H1 (cell line): ENCODE results near the gene VPS11. TPM values are rescaled to one million over a fixed set of nuclear protein-coding genes. Genes with fewer than 3 reads are reported as not detected.

Source experiments
- CTCF ChIA-PET: fragments of 300-600 bp; sonication (Branson Sonifier 250); formaldehyde crosslinking; loops from one replicate; lab custom pipeline; 2021; ENCODE audit not compliant: partially characterized antibody; lab: Charles Lee
- POLR2A ChIA-PET: fragments of 300-600 bp; sonication (Branson Sonifier 250); formaldehyde crosslinking; loops from one replicate; lab custom pipeline; 2021; ENCODE audit warnings: inconsistent platforms; ENCODE audit not compliant: partially characterized antibody; lab: Charles Lee
- DNase-seq, 2 experiments: peaks; one replicate each; pipeline versions ENCODE4 v3.0.0 to v3.0.0-alpha.2; 2010 to 2022; ENCODE audit warnings: low spot score in 2 of 2, low read depth in 1 of 2, mixed read lengths in 1 of 2
- FAIRE-seq: peaks from 2 replicates; lab custom pipeline; 2011; peaks lifted over from hg19 to GRCh38; lab: Jason Lieb, UNC
- H2AFZ ChIP-seq: 2 replicates; pipeline ENCODE4 v1.8.1; 2012; ENCODE audit warnings: low read length, inconsistent platforms
- H2AK5ac ChIP-seq: 2 replicates; pipeline ENCODE4 v1.6.1; 2013; ENCODE audit warnings: low read depth, low read length
- H2BK120ac ChIP-seq: replicated peaks from 2 replicates; pipeline ENCODE3; 2013; ENCODE audit warnings: low read depth, low read length, inconsistent platforms
- H2BK12ac ChIP-seq: 2 replicates; pipeline ENCODE4 v1.6.1; 2013; ENCODE audit warnings: low read depth, low read length
- H2BK15ac ChIP-seq: 2 replicates; pipeline ENCODE4 v1.6.1; 2013; ENCODE audit warnings: low read length
- H2BK20ac ChIP-seq: 2 replicates; pipeline ENCODE4 v1.6.1; 2013; ENCODE audit warnings: low read length
- H2BK5ac ChIP-seq: 2 replicates; pipeline ENCODE4 v1.6.1; 2013; ENCODE audit warnings: low read depth, low read length
- H3K14ac ChIP-seq: 2 replicates; pipeline ENCODE4 v1.6.1; 2013; ENCODE audit warnings: inconsistent platforms; ENCODE audit not compliant: insufficient read length
- H3K18ac ChIP-seq: 2 replicates; pipeline ENCODE4 v1.6.1; 2013; ENCODE audit warnings: low read length; ENCODE audit errors: extremely low read depth
- H3K23ac ChIP-seq: 2 replicates; pipeline ENCODE4 v1.6.1; 2013; ENCODE audit warnings: inconsistent platforms; ENCODE audit not compliant: insufficient read length
- H3K23me2 ChIP-seq: 2 replicates; pipeline ENCODE4 v1.6.1; 2013; ENCODE audit warnings: low read depth, low read length
- H3K27ac ChIP-seq: 2 replicates; pipeline ENCODE4 v1.6.1; 2011; ENCODE audit warnings: low read depth, low read length, inconsistent platforms
- H3K27me3 ChIP-seq, 4 experiments: replicated peaks in 1 of 4; 1 replicate in 1 of 4; 2 replicates in 3 of 4; pipeline versions ENCODE4 v1.6.1 to v1.8.1; 2011 to 2013; ENCODE audit warnings: low read length in 3 of 4, mild to moderate bottlenecking in 3 of 4, inconsistent platforms in 2 of 4, mixed read lengths in 2 of 4, moderate library complexity in 1 of 4; ENCODE audit not compliant: control insufficient read depth in 3 of 4, insufficient read depth in 3 of 4; ENCODE audit errors: extremely low read depth in 1 of 4
- H3K36me3 ChIP-seq, 4 experiments: 2 replicates each; pipeline versions ENCODE4 v1.6.1 to v1.8.1; 2011 to 2013; ENCODE audit warnings: mild to moderate bottlenecking in 4 of 4, low read length in 3 of 4, moderate library complexity in 2 of 4, control low read depth in 1 of 4, inconsistent platforms in 1 of 4; ENCODE audit not compliant: insufficient read depth in 4 of 4, control insufficient read depth in 2 of 4
- H3K4ac ChIP-seq: replicated peaks from 2 replicates; pipeline ENCODE3; 2013; ENCODE audit warnings: low read length, low read depth, mixed read lengths, inconsistent platforms; ENCODE audit not compliant: insufficient read length
- H3K4me1 ChIP-seq, 4 experiments: replicated peaks in 1 of 4; 1 replicate in 1 of 4; 2 replicates in 3 of 4; pipeline versions ENCODE4 v1.6.1 to v1.8.1; 2011 to 2013; ENCODE audit warnings: low read length in 3 of 4, inconsistent platforms in 2 of 4, mixed read lengths in 1 of 4; ENCODE audit not compliant: insufficient read depth in 4 of 4, control insufficient read depth in 3 of 4
- H3K4me2 ChIP-seq, 2 experiments: 2 replicates each; pipeline versions ENCODE4 v1.6.1 to v1.8.1; 2011 to 2013; ENCODE audit warnings: low read depth in 2 of 2, low read length in 2 of 2, control low read depth in 1 of 2, inconsistent platforms in 1 of 2, mild to moderate bottlenecking in 1 of 2; ENCODE audit not compliant: insufficient read depth in 1 of 2
- H3K4me3 ChIP-seq, 4 experiments: fragments of 200-600, 300-600 bp in 1 of 4; sonication (generic), shearing (Covaris generic), sonication (Bioruptor Twin) in 1 of 4; 2 replicates each; pipeline versions ENCODE4 v1.5.1 to v1.8.1; 2011 to 2016; ENCODE audit warnings: low read length in 4 of 4, low read depth in 3 of 4, control low read depth in 2 of 4, inconsistent platforms in 2 of 4, mild to moderate bottlenecking in 2 of 4, mixed read lengths in 1 of 4, moderate library complexity in 1 of 4; ENCODE audit not compliant: insufficient read depth in 2 of 4; ENCODE audit errors: extremely low read depth in 1 of 4
- H3K56ac ChIP-seq: replicated peaks from 2 replicates; pipeline ENCODE3; 2013; ENCODE audit warnings: low read depth, mild to moderate bottlenecking, mixed read lengths, low read length, inconsistent platforms; ENCODE audit not compliant: insufficient read length
- H3K79me1 ChIP-seq: 2 replicates; pipeline ENCODE4 v1.6.1; 2013; ENCODE audit warnings: low read depth, low read length, control low read depth
- H3K79me2 ChIP-seq, 2 experiments: 2 replicates each; pipeline versions ENCODE4 v1.6.1 to v1.8.1; 2012 to 2013; ENCODE audit warnings: low read length in 2 of 2, mild to moderate bottlenecking in 2 of 2, inconsistent platforms in 1 of 2; ENCODE audit not compliant: insufficient read depth in 2 of 2, control insufficient read depth in 1 of 2
- H3K9ac ChIP-seq, 4 experiments: replicated peaks in 1 of 4; 1 replicate in 1 of 4; 2 replicates in 3 of 4; pipeline versions ENCODE4 v1.6.1 to v1.8.1; 2011 to 2013; ENCODE audit warnings: low read depth in 3 of 4, low read length in 3 of 4, control low read depth in 2 of 4, mild to moderate bottlenecking in 2 of 4, moderate library complexity in 2 of 4, inconsistent platforms in 1 of 4; ENCODE audit errors: extremely low read depth in 1 of 4
- H3K9me3 ChIP-seq, 2 experiments: 2 replicates each; pipeline versions ENCODE4 v1.6.1 to v1.8.1; 2012 to 2013; ENCODE audit warnings: mild to moderate bottlenecking in 2 of 2, moderate library complexity in 2 of 2, control low read depth in 1 of 2, inconsistent platforms in 1 of 2, low read depth in 1 of 2, low read length in 1 of 2, mixed read lengths in 1 of 2; ENCODE audit not compliant: insufficient read depth in 2 of 2
- H4K20me1 ChIP-seq, 2 experiments: replicated peaks in 1 of 2; 2 replicates each; pipeline versions ENCODE3 to v1.8.1; 2011 to 2013; ENCODE audit warnings: inconsistent platforms in 2 of 2, low read length in 2 of 2, mild to moderate bottlenecking in 1 of 2; ENCODE audit not compliant: insufficient read depth in 2 of 2, control insufficient read depth in 1 of 2
- H4K5ac ChIP-seq: 2 replicates; pipeline ENCODE4 v1.6.1; 2013; ENCODE audit warnings: low read length, low read depth, mixed read lengths, inconsistent platforms; ENCODE audit not compliant: insufficient read length
- H4K8ac ChIP-seq: 2 replicates; pipeline ENCODE4 v1.8.0; 2013; ENCODE audit warnings: mild to moderate bottlenecking, moderate library complexity, low read length, inconsistent platforms; ENCODE audit not compliant: insufficient read depth; ENCODE audit errors: extremely low read depth
- H4K91ac ChIP-seq: replicated peaks from 2 replicates; pipeline ENCODE3; 2013; ENCODE audit warnings: low read length, mixed read lengths, inconsistent platforms; ENCODE audit not compliant: insufficient read length
- CHD1 ChIP-seq: IDR thresholded peaks from 2 replicates; pipeline ENCODE4 v1.6.1; 2012; ENCODE audit warnings: low read depth, low read length, improper control_type of control experiment
- CHD2 ChIP-seq: IDR thresholded peaks from 2 replicates; pipeline ENCODE4 v1.6.1; 2012; ENCODE audit warnings: low read length, improper control_type of control experiment
- EZH2 ChIP-seq: fragments of 200-600 bp; sonication (generic); IDR thresholded peaks from 2 replicates; pipeline ENCODE4 v1.7.1; 2012; ENCODE audit warnings: low read depth, mild to moderate bottlenecking, moderate library complexity, low read length, inconsistent platforms; ENCODE audit not compliant: severe bottlenecking
- FOSL1 ChIP-seq: IDR thresholded peaks from 2 replicates; pipeline ENCODE4 v1.6.1; 2011; ENCODE audit warnings: mild to moderate bottlenecking, low read depth, low read length, moderate library complexity; ENCODE audit not compliant: insufficient read depth
- JUN ChIP-seq: IDR thresholded peaks from 2 replicates; pipeline ENCODE4 v1.6.1; 2011; ENCODE audit warnings: low read depth, mild to moderate bottlenecking, improper control_type of control experiment, low read length
- JUND ChIP-seq: IDR thresholded peaks from 2 replicates; pipeline ENCODE4 v1.6.1; 2011; ENCODE audit warnings: mild to moderate bottlenecking, improper control_type of control experiment, low read length
- KDM1A ChIP-seq: fragments of 200-600, 300-600 bp; sonication (generic); IDR thresholded peaks from 2 replicates; pipeline ENCODE4 v1.7.1; 2016; ENCODE audit warnings: mild to moderate bottlenecking, low read length, borderline replicate concordance
- KDM4A ChIP-seq: IDR thresholded peaks from one replicate; pipeline ENCODE4 v1.7.1; 2012; ENCODE audit warnings: low read depth, mild to moderate bottlenecking, moderate library complexity, low read length, inconsistent platforms; ENCODE audit not compliant: severe bottlenecking
- POLR2A ChIP-seq, 2 experiments: IDR thresholded peaks; 1 replicate in 1 of 2; 2 replicates in 1 of 2; pipeline ENCODE4 v1.6.1; 2011; ENCODE audit warnings: low read depth in 2 of 2, low read length in 2 of 2, mild to moderate bottlenecking in 2 of 2; ENCODE audit errors: control extremely low read depth in 1 of 2
- RFX5 ChIP-seq: IDR thresholded peaks from 2 replicates; pipeline ENCODE4 v1.6.1; 2011; ENCODE audit warnings: low read depth, low read length, improper control_type of control experiment, borderline replicate concordance
- SAP30 ChIP-seq: fragments of 300-600 bp; sonication (generic); IDR thresholded peaks from 2 replicates; pipeline ENCODE4 v1.7.1; 2012; ENCODE audit warnings: low read length, moderate library complexity, mild to moderate bottlenecking, inconsistent platforms; ENCODE audit not compliant: insufficient read depth, insufficient replicate concordance
- SRF ChIP-seq: IDR thresholded peaks from 2 replicates; pipeline ENCODE4 v1.6.1; 2011; ENCODE audit warnings: mild to moderate bottlenecking, low read depth, low read length, moderate library complexity
- TCF12 ChIP-seq: IDR thresholded peaks from 2 replicates; pipeline ENCODE4 v1.6.1; 2011; ENCODE audit warnings: low read depth, mild to moderate bottlenecking, low read length
- WGBS, 2 experiments: shearing (Covaris generic) in 1 of 2; methylation state at CpG; one replicate each; pipeline versions ENCODE4 v1.1.6 to v1.1.7; 2013 to 2015; ENCODE audit warnings: low lambda C conversion rate in 2 of 2, mixed read lengths in 2 of 2, inconsistent platforms in 1 of 2, low coverage in 1 of 2, missing lambda C conversion rate in 1 of 2; ENCODE audit not compliant: insufficient replicate concordance in 2 of 2, insufficient coverage in 1 of 2, insufficient read length in 1 of 2; ENCODE audit errors: extremely low coverage in 1 of 2, missing lambda C conversion rate in 1 of 2; 5-methylcytosine and 5-hydroxymethylcytosine counted together
- polyA plus RNA-seq, 7 experiments: library from polyadenylated mRNA; depleted of rRNA in 3 of 7; stranded (reverse) in 5 of 7; unstranded in 2 of 7; fragments of >200 nt in 5 of 7; fragments of 200-250 nt in 2 of 7; gene quantifications; 1 replicate in 5 of 7; 2 replicates in 1 of 7; 4 replicates in 1 of 7; pipeline versions ENCODE4 v1.2.1 to v1.2.3, GENCODE V29; 2011 to 2013; ENCODE audit warnings: missing spikeins in 2 of 7, mixed read lengths in 2 of 7
- total RNA-seq: library from RNA; stranded (reverse); fragmentation: NEBNext Ultra II Directional; extraction: Animal tissue kit (Norgen Biotek cat#: 25700); gene quantifications from 2 replicates; pipeline ENCODE4 v1.2.1, GENCODE V29; 2021
- TF ChIP-seq, protein P1 (sequence below): IDR thresholded peaks from 2 replicates; pipeline ENCODE4 v1.6.1; 2012; ENCODE audit warnings: inconsistent platforms

Gene VPS11
- total and polyA plus RNA-seq, 2 of the 8 experiments (the other 6 are each of a cell fraction or from before 2014, with no cell fraction given), result 13.1 to 15.5 TPM

DNA sequence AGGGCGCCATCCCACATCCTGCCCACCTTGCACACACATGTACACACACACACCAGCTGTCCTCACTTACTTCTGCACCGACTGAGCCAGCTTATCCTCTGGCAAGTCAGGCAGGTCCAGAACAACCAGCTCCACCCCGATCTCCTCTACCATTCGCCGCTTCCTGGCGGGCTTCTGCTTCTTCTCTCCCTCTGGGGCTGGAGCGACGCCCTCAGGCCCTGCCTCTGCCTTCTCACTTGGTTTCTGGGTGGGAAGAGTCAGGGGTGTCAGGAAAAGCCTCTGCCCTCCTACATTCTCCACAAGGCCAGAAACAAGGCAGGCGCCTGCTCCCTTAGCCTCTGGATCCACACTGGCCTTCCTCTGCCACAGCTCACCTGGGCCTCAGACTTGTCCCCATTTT lies 19.0 kb upstream of the VPS11 start:
- H3K4me1 ChIP-seq, result peaks cover 0 to 3% (median 0%) of the 10 kb centered on the region in 4 experiments; a peak in 1 of 7 replicates
- H2BK20ac ChIP-seq, result no peak overlapping the region
- H2BK5ac ChIP-seq, result no peak overlapping the region
- H3K36me3 ChIP-seq, result peaks cover 53 to 81% (median 76%) of the 10 kb centered on the region in 4 experiments
- ChIA-PET POLR2A (interaction anchor here (0.6 to 2.2 kb wide), 8 partner anchors 8 to 51 kb away, joined by 3 to 10 read pairs (median 4); partner anchors contain the start of genes HYOU1, RPS25 and TRAPPC4), CTCF (interaction anchor here (0.6 to 1.4 kb wide), 6 partner anchors 14 to 1570 kb away, joined by 3 read pairs; no protein-coding TSS in a partner anchor)
- no peak overlapping the region for H4K91ac ChIP-seq
- no peak overlapping the region for H3K4me2 ChIP-seq
- no peak overlapping the region for H3K18ac ChIP-seq
- H3K14ac ChIP-seq, result no peak overlapping the region
- H3K27me3 ChIP-seq, result no peaks in the 10 kb centered on the region
- no peak overlapping the region for H3K23ac ChIP-seq
- H3K79me2 ChIP-seq, result no peaks in the 10 kb centered on the region
- H4K20me1 ChIP-seq, result peaks cover 3 to 27% of the 10 kb centered on the region in 2 experiments
- H2BK15ac ChIP-seq, result no peak overlapping the region
- no peak overlapping the region for H3K27ac ChIP-seq
- no peaks in the 10 kb centered on the region for H3K9me3 ChIP-seq
- H3K23me2 ChIP-seq, result no peaks in the 10 kb centered on the region; the same call in 1 of the 2 replicates
- no peak overlapping the region for H3K4ac ChIP-seq
- H2BK120ac ChIP-seq, result no peak overlapping the region
- no peak overlapping the region for H4K8ac ChIP-seq
- no peak overlapping the region for H3K4me3 ChIP-seq
- WGBS, 2 experiments, result 87% methylated on average over 9 of the region's 9 CpGs; no CpG with 5 or more reads in 1 of the 2 experiments
- FAIRE-seq, result no peak
- H3K9ac ChIP-seq, result no peak overlapping the region
- 0 out of 2 replicates have a peak, but pooled peaks cover 5% of the 10 kb centered on the region for H3K79me1 ChIP-seq
- no peak overlapping the region for H3K56ac ChIP-seq
- DNase-seq, result no peak
- H2AFZ ChIP-seq, result no peak overlapping the region
- no peak overlapping the region for H2BK12ac ChIP-seq
- no peak overlapping the region for H2AK5ac ChIP-seq
- no peak overlapping the region for H4K5ac ChIP-seq
- TF ChIP-seq TCF12 (no peak), KDM1A (no peak), SAP30 (no peak), JUND (no peak), CHD2 (no peak), JUN (no peak), POLR2A (IDR thresholded peaks at IDR 0.05; ENCODE audit: control extremely low read depth in 1 of 2, low read depth in 2 of 2, low read length in 2 of 2) (no peak), KDM4A (no peak), RFX5 (no peak), SRF (no peak), CHD1 (no peak), FOSL1 (no peak), EZH2 (no peak)
- TF ChIP-seq, protein P1, sequence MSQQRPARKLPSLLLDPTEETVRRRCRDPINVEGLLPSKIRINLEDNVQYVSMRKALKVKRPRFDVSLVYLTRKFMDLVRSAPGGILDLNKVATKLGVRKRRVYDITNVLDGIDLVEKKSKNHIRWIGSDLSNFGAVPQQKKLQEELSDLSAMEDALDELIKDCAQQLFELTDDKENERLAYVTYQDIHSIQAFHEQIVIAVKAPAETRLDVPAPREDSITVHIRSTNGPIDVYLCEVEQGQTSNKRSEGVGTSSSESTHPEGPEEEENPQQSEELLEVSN, result no peak
